Caco-2 (cell line): ENCODE data around the gene LEMD2. TPM values are rescaled to one million over a fixed set of nuclear protein-coding genes. Genes with fewer than 3 reads are reported as not detected.

Experiments
- BruUV-seq: library from RNA; stranded (reverse); fragments of 400-500 nt; replicated peaks from 2 replicates; lab custom pipeline; 2021; lab: Mats Ljungman, UMichigan
- CTCF ChIA-PET: fragments of 300-600 bp; sonication (Branson Sonifier 250); formaldehyde crosslinking; loops from one replicate; lab custom pipeline; 2022; ENCODE audit warnings: antibody characterized with exemption; lab: Charles Lee
- POLR2A ChIA-PET: fragments of 300-600 bp; sonication (Branson Sonifier 250); formaldehyde crosslinking; loops from one replicate; lab custom pipeline; 2022; ENCODE audit warnings: antibody characterized with exemption; lab: Charles Lee
- DNase-seq, 2 experiments: peaks; one replicate each; pipeline versions ENCODE4 v3.0.0 to v3.0.0-alpha.2; 2020 to 2022
- H3K27me3 ChIP-seq: replicated peaks from 2 replicates; pipeline ENCODE4 v1.6.0; 2011; ENCODE audit warnings: low read length; ENCODE audit not compliant: control insufficient read depth, insufficient read depth
- H3K36me3 ChIP-seq: 2 replicates; pipeline ENCODE4 v1.5.1; 2011; ENCODE audit warnings: low read length; ENCODE audit not compliant: control insufficient read depth, insufficient read depth
- H3K4me1 ChIP-seq: fragments of 250-450 bp; sonication (Bioruptor Pico); 2 replicates; pipeline ENCODE4 v1.5.1; 2020; ENCODE audit warnings: mild to moderate bottlenecking
- H3K4me3 ChIP-seq: 2 replicates; pipeline ENCODE4 v1.5.1; 2011; ENCODE audit warnings: low read depth, mild to moderate bottlenecking, control low read depth, low read length
- H3K9me3 ChIP-seq: fragments of 250-450 bp; sonication (Bioruptor Pico); 2 replicates; pipeline ENCODE4 v1.5.1; 2020; ENCODE audit warnings: mild to moderate bottlenecking, moderate library complexity
- H3K27ac Mint-ChIP-seq: one replicate; pipeline ENCODE4 v1.8.0; 2022; ENCODE audit warnings: mixed read lengths; ENCODE audit not compliant: unreplicated experiment
- H3K27me3 Mint-ChIP-seq: one replicate; pipeline ENCODE4 v1.8.0; 2022; ENCODE audit warnings: mixed read lengths; ENCODE audit not compliant: insufficient read depth, unreplicated experiment
- H3K36me3 Mint-ChIP-seq: one replicate; pipeline ENCODE4 v1.8.0; 2022; ENCODE audit warnings: mild to moderate bottlenecking, mixed read lengths; ENCODE audit not compliant: insufficient read depth, unreplicated experiment
- H3K4me1 Mint-ChIP-seq: one replicate; pipeline ENCODE4 v1.8.0; 2022; ENCODE audit warnings: low read depth, mixed read lengths; ENCODE audit not compliant: unreplicated experiment
- H3K4me3 Mint-ChIP-seq: one replicate; pipeline ENCODE4 v1.8.0; 2022; ENCODE audit warnings: mild to moderate bottlenecking, moderate library complexity, mixed read lengths; ENCODE audit not compliant: unreplicated experiment
- H3K9me3 Mint-ChIP-seq: one replicate; pipeline ENCODE4 v1.8.0; 2022; ENCODE audit warnings: mixed read lengths; ENCODE audit not compliant: unreplicated experiment
- intact Hi-C: fragments of 100-400 bp; cut with micrococcal nuclease; formaldehyde crosslinking; loops from one replicate; pipeline ENCODE4 v1.10.0; 2022; ENCODE audit not compliant: unreplicated experiment
- total RNA-seq: library from RNA; stranded (reverse); gene quantifications from 2 replicates; pipeline ENCODE4 v1.2.3, GENCODE V29; 2022
- TF ChIP-seq, protein P1 (sequence below), 2 experiments: fragments of 200-600 bp in 1 of 2; IDR thresholded peaks; 1 replicate in 1 of 2; 2 replicates in 1 of 2; pipeline versions ENCODE4 v1.5.1 to v1.8.0; 2011 to 2022; ENCODE audit warnings: antibody characterized with exemption in 1 of 2, control low read depth in 1 of 2, inconsistent platforms in 1 of 2, low read depth in 1 of 2, low read length in 1 of 2, mild to moderate bottlenecking in 1 of 2, moderate library complexity in 1 of 2; ENCODE audit not compliant: insufficient read depth in 1 of 2, severe bottlenecking in 1 of 2, unreplicated experiment in 1 of 2

Gene LEMD2
- total RNA-seq, 1 experiment from 2014 or later: 53.2 TPM

DNA sequence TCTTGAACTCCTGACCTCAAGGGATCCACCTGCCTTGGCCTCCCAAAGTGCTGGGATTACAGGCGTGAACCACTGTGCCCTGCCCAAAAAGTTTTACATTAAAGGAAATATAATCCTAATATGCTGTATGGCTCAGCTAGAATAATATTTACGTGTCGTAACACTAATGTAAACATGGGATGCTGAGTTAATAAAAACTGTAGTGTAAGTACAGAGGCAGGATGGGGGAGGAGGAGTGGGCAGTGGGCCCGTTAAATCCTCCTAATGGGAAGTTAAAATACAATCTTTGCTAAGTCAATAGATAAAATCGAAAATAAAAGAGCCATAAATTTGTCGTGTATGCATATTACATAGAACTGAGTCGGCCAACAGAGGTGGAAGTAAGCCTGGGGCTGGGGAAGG lies 30.1 kb downstream of the LEMD2 start:
- Histone ChIP-seq H3K9me3 (no peaks in the 10 kb centered on the region), H3K4me3 (no peak overlapping the region), H3K27me3 (no peaks in the 10 kb centered on the region), H3K36me3 (no peaks in the 10 kb centered on the region; the same call in 1 of the 2 replicates), H3K4me1 (peaks cover 7% of the 10 kb centered on the region; the same call in 1 of the 2 replicates)
- ChIA-PET POLR2A (no interaction called here), CTCF (interaction anchor here (0.6 kb wide), 1 partner anchor 34 kb away, joined by 3 read pairs; no protein-coding TSS in a partner anchor)
- BruUV-seq: no TSS peak
- DNase-seq: peak in 1 of 2 experiments; percentile 27
- peaks cover 12% of the 10 kb centered on the region for H3K4me1 Mint-ChIP-seq
- peaks cover 12% of the 10 kb centered on the region for H3K36me3 Mint-ChIP-seq
- no peak overlapping the region for H3K4me3 Mint-ChIP-seq
- H3K9me3 Mint-ChIP-seq: no peaks in the 10 kb centered on the region
- intact Hi-C loops: no loop called here
- TF ChIP-seq, protein P1, sequence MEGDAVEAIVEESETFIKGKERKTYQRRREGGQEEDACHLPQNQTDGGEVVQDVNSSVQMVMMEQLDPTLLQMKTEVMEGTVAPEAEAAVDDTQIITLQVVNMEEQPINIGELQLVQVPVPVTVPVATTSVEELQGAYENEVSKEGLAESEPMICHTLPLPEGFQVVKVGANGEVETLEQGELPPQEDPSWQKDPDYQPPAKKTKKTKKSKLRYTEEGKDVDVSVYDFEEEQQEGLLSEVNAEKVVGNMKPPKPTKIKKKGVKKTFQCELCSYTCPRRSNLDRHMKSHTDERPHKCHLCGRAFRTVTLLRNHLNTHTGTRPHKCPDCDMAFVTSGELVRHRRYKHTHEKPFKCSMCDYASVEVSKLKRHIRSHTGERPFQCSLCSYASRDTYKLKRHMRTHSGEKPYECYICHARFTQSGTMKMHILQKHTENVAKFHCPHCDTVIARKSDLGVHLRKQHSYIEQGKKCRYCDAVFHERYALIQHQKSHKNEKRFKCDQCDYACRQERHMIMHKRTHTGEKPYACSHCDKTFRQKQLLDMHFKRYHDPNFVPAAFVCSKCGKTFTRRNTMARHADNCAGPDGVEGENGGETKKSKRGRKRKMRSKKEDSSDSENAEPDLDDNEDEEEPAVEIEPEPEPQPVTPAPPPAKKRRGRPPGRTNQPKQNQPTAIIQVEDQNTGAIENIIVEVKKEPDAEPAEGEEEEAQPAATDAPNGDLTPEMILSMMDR (IDR thresholded peaks at IDR 0.05; ENCODE audit: insufficient read depth in 1 of 2, low read depth in 1 of 2, low read length in 1 of 2, severe bottlenecking in 1 of 2, unreplicated experiment in 1 of 2): no peak
- H3K27ac Mint-ChIP-seq: no peak overlapping the region
- no peaks in the 10 kb centered on the region for H3K27me3 Mint-ChIP-seq

DNA sequence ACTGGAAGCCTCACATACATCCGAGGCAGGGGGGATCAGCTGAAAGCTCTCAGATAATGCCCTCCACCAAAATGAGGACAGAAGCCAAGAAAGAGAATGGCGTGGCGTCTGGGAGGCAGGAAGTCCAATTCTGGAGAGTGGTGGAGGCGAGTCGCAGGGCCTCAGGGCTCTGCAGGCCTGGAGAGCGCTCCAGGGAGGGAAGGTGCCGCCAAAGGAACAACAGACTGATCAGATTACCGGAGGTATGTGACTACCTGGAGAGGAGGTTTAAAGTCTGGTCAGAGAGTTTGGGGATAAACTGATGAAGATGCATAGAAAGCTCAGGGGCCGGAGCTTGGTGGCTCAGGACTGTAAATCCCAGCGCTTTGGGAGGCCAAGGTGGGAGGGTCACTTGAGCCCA lies 31.0 kb downstream of the LEMD2 start:
- Mint-ChIP-seq H3K27ac (no peak overlapping the region), H3K27me3 (no peaks in the 10 kb centered on the region), H3K4me3 (no peak overlapping the region), H3K4me1 (peaks cover 12% of the 10 kb centered on the region), H3K9me3 (no peaks in the 10 kb centered on the region), H3K36me3 (peaks cover 12% of the 10 kb centered on the region)
- Histone ChIP-seq H3K4me3 (no peak overlapping the region), H3K9me3 (no peaks in the 10 kb centered on the region), H3K27me3 (no peaks in the 10 kb centered on the region), H3K36me3 (no peaks in the 10 kb centered on the region; the same call in 1 of the 2 replicates), H3K4me1 (peaks cover 8% of the 10 kb centered on the region)
- CTCF ChIA-PET: interaction anchor here (0.6 kb wide), 1 partner anchor 770 kb away, joined by 6 read pairs; no protein-coding TSS in a partner anchor
- TF ChIP-seq, protein P1 (IDR thresholded peaks at IDR 0.05; ENCODE audit: insufficient read depth in 1 of 2, low read depth in 1 of 2, low read length in 1 of 2, severe bottlenecking in 1 of 2, unreplicated experiment in 1 of 2): no peak
- no peak for DNase-seq
- no TSS peak for BruUV-seq
- intact Hi-C loops: no loop called here
- POLR2A ChIA-PET: interaction anchor here (0.6 kb wide), 1 partner anchor 242 kb away, joined by 3 read pairs; no protein-coding TSS in a partner anchor

DNA sequence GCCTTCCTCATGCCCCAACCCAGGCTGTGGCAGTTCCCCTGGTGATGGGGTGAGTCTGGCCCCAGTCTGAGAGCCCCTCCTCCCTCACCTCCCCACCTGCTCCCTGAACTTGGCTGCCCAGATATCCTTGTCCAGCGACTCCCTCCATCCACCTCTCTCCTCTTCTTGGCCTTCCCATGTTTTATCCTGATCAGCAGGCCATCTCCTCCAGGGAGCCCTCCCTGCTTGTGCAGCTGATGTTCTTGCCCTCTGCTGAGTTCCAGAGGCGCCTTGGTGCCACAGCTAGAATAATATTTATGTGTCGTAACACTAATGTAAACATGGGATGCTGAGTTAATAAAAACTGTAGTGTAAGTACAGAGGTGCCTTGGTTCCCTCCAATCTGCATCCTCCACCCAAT lies 31.8 kb downstream of the LEMD2 start:
- ChIA-PET CTCF (interaction anchor here (0.6 kb wide), 1 partner anchor 771 kb away, joined by 6 read pairs; no protein-coding TSS in a partner anchor), POLR2A (interaction anchor here (0.6 kb wide), 1 partner anchor 241 kb away, joined by 3 read pairs; no protein-coding TSS in a partner anchor)
- Histone ChIP-seq H3K4me1 (peaks cover 15% of the 10 kb centered on the region), H3K4me3 (no peak overlapping the region), H3K27me3 (no peaks in the 10 kb centered on the region), H3K36me3 (no peaks in the 10 kb centered on the region; the same call in 1 of the 2 replicates), H3K9me3 (no peaks in the 10 kb centered on the region)
- Mint-ChIP-seq H3K4me3 (no peak overlapping the region), H3K4me1 (peaks cover 12% of the 10 kb centered on the region), H3K36me3 (peaks cover 12% of the 10 kb centered on the region), H3K27me3 (no peaks in the 10 kb centered on the region), H3K27ac (no peak overlapping the region), H3K9me3 (no peaks in the 10 kb centered on the region)
- BruUV-seq: no TSS peak
- intact Hi-C loops: no loop called here
- no peak for DNase-seq
- TF ChIP-seq, protein P1 (IDR thresholded peaks at IDR 0.05; ENCODE audit: insufficient read depth in 1 of 2, low read depth in 1 of 2, low read length in 1 of 2, severe bottlenecking in 1 of 2, unreplicated experiment in 1 of 2): no peak
